IPS-NIHi11 (cell line): ENCODE results near the gene ADRA2A.

Source experiments
- DNase-seq: peaks from one replicate; pipeline ENCODE4 v3.0.0; 2012; ENCODE audit warnings: mixed read lengths, low spot score

The ADRA2A gene

DNA sequence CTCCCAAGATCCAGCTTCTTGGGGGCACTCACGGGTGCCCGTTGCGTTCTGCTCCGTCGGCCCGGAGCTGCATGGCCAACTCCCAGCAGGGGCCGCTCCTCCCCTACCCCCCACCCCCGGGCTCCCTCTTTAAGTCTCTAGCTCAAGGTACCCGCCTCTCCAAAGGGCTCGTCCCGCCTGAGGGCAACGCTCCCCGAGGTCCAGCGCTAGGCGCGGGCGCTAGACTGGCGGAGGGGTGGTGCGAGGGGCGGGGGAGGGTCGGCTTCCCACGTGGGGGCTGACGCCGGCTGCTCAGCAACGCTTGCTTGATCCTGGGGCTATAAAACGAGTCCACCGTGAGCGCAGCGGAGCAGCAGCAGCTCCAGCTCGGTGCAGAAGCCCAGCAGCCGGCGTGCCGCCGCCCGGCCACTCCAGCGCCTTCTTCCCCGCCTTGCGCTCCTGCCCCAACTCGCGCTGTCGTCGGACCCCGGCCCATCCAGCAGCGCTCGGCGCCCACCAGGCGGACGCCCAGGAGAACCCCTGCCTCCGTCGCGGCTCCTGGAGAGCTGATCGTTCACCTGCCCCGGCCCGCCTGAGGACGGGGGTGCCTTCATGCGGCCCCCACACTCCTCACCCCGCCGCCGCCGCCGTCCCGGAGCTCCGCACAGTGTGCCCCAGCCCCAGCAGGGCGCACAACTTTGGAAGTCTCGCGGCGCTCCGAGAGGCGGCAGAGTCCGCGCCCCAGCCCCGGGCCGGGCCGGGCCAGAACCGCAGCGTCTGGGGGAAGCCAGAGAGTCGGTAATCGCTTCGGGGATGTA, at the start of gene ADRA2A:
Gene ADRA2A (plus strand): TSS at position 348 of the 797 bp plus-strand sequence. CDS start 968 bp downstream, outside the sequence.
- peak; percentile 77 for DNase-seq

DNA sequence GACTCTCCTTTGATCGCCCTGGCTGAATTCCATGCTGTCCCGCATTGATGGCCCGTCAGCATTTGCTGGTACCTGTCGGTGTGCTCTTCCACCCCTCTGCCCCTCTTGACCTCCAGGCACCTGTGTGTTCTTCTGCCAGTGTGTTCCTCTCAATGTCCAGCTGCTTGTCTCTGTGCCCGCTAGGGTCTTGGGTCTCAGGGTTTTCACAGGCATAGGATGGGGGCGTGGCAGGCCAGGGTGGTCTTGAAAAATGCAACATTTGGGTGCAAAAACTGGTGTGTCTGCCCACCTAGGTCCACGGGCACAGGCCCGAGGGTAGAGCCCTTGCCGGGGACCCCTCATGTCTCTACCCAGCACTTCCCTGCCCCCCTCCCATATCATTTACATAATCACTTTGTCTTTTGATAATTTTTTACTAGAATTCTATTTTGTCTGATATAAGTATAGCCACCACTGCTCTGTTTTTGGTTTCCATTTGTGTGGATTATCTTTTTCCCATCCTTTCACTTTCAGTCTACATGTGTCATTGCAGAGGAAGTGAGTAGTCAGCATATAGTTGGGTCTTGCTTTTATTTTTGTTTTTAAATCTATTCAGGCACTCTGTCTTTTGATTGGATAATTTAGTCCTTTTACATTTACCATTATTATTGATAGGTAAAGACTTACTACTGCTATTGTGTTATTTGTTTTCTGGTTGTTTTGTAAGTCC, 46.6 kb upstream of the ADRA2A start:
- no peak for DNase-seq

DNA sequence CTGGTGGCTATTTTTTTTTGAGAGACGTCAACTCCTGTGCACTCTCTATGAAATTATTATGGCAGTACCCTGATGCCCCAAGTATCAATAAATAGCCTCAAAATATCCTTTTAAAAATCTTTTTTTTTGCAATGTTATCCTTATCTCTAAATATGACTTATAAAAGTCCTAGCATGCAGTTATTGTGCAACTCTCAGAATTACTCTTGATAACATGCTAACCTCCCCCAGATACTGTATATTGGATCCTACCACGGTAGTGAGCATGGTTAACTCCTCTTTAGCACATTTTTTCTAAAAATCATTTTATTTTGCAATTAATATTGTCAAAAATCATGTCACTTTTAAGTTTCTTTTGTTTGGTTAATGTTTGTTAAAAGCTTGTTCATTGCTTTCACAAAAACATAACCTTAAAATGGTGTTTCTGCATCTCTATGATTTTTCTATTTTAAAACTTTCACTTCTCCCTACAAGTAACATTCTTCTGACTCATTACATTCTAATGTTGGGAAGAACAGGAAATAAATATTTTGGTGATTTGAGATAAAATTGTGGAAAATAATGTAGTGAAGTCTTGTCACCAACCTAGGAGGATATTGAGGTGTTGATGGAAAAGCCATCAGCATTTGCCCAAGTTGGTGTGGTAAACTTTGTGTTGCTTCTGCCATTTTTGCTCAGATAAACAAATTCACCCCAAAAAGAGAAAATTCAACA, 42.1 kb upstream of the ADRA2A start:
- no peak for DNase-seq

DNA sequence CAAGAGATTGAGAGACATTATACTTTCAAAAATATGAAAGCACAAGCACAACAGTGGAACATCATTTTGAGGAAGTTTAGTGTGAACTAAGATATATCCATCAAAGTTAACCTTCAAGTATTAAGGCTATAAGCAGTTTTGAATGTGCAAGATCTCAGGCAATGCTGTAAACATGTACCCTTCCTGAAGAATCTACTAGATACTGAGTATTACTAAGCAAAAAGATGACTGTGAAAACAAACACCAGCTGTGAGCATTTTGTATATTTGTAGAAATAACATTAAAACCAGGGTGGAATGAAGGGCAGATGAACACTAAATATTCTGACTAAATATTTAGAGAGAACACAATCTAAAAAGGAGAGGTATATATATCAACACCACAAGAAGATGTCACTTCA, 41.3 kb upstream of the ADRA2A start:
- DNase-seq = no peak

DNA sequence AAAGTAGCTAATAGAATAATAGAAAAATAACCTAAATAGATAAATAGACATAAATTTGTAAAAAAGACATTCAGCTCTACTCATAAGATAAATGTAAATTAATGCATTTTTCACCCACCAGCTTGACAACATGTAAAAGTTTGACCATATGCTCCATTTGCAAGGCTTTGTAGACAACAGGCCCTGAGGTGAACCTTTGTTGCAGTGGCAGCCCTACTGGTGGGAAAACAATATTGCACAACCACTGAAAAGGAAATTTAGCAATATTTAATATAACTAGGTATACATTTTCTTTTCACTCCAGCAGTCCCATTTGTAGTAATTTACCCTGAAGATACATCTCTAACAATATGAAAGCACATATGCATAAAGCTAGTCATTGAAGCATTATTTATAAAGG, 39.0 kb upstream of the ADRA2A start:
- peak; percentile 7 for DNase-seq

DNA sequence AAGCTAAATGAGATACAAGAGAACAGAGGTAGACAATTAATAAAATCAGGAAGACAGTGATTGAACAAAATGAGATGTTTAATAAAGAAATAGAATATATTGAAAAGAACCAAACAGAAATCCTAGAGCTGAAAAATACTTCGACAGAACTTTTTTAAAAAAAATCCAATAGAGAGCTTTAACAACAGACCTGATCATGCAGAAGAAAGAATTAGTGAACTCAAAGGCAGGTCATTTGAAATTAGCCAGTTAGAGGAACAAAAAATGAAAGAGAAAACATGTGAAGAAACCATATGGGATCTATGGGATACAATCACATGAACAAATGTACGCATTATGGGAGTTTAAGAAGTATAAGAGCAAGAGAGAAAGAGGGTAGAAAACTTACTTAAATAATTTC, 37.3 kb upstream of the ADRA2A start:
- no peak for DNase-seq

DNA sequence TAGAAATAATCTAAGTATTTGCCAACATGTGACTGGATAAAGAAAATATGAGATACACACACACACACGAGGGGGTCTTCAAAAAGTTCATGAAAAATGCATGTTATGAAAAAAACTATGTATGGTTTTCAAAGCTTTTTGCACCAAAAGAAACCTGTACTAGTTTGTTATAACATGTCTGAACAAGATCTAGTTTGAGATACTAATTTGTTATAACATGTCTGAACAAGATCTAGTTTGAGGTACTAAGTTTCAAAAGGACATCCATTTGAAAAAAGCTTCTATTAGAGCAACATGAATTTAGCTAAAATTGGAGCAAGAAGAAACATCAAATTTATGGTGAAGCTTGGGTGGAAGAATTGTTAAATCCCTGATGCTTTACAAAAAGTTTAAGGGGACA, 19.8 kb upstream of the ADRA2A start:
- DNase-seq = no peak

DNA sequence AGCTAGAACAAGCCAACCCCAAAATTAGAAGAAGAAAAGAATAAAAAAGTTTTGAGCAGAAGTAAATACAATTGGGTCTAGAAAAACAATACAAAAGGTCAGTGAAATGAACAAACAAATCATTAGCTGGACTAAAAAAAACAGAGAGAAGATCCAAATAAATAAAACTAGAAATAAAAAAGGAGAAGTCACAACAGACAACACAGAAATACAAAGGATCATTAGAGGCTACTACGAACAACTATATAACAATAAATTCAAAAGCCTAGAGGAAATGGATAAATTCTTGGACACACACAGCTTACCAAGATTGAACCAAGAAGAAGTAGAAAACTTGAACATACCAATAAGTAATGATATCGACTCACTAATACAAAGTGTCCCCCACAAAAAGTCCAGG, 13.4 kb upstream of the ADRA2A start:
- DNase-seq = no peak

DNA sequence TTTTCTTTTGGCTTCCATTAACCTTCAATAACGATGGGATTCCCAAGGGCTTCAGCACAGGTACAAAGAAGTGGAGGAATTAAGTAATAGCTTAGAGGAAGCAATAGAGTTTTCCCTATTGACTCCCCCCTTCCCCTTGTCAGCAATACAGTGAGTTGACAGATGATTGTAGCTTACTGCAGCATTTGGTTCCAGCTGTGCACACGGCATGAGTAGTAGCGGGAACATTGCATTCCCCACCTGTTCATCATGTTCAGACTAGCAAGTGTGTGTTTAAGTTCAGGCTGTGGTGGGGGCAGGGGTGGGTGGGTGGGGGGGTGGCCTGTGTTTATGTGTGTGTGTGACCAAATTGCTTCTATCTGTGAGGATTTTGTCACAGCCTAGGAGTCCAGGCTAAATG, 4.6 kb upstream of the ADRA2A start:
- DNase-seq = no peak

DNA sequence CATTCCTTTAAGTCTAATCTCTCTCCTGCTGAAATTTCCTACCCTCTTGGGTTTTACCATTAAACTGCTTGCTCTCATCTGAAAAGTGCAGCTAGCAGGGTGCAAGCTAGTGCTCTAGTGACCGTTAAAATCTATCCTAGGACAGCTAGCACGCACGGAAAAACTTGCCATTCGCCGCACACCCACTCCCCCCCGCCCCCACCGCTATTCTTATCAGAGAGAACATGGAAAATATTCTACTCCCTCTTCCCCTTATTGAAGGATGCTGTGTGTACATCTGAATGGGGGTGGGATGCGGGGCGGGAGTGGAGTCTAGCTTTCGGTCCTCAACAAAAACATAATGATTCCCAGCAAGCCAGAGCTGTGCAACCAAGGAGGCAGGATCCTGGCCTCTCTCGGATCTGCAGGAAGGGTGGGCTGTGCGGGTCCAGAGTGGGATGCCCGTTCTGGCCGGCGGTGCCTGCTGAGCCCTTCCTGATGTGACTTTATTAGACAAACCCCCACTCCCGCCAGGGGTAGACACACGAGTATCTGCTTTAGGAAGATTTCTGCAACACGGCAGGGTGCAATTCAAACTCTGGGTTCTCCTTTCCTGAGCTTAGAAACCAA, 1.1 kb upstream of the ADRA2A start:
- DNase-seq = peak; percentile 45

DNA sequence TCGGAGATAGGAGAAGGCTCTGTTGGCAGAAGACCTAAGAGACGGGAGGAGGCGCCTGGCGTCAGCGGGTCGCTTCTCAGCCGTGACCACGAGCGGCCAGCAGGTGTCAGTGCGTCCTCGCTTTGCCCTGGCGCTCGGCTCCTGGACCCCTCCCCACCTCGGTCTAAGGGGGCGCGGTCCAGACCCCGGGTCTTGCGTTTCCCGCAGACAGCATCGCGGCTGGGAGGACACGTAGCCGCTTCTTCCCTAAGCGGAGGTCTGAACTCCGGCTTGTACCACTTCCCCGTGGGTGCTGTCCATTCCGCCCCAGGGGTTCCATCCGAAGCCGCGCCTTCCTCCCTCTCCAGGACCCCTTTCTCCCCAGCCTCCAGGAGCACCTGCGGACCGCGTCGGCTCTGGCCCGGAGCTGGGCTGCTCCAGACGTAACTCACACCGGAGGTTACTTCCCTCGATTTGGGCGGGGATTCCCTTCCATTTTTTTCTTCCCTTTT, 593 bp upstream of the ADRA2A start:
- DNase-seq = peak; percentile 93

DNA sequence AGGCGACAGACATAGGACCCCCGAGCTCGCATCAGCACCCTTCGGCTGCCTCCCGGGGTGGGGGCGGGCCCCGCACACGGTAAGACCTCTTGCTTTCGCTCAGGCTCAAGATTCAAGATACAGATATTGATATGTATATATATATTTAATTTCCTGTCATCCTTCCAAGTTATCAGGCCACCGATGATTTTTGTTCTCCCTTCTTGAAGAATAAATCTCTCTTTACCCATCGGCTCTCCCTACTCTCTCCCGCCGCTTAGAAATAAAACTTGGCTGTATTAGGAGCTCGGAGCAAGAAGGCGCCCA, 603 bp downstream of the ADRA2A start:
- no peak for DNase-seq

DNA sequence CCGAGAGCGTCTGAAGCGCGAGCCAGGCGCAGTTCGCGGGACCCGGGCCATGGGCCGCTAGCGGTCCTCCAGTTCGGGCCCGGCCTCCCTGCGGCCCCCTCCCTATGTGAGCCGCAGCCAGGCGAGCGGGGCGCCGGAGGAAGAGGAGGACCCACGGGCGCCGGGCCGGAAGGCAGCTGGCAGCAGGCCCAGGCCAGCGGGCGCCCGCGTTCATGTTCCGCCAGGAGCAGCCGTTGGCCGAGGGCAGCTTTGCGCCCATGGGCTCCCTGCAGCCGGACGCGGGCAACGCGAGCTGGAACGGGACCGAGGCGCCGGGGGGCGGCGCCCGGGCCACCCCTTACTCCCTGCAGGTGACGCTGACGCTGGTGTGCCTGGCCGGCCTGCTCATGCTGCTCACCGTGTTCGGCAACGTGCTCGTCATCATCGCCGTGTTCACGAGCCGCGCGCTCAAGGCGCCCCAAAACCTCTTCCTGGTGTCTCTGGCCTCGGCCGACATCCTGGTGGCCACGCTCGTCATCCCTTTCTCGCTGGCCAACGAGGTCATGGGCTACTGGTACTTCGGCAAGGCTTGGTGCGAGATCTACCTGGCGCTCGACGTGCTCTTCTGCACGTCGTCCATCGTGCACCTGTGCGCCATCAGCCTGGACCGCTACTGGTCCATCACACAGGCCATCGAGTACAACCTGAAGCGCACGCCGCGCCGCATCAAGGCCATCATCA, 1.1 kb downstream of the ADRA2A start:
- DNase-seq = peak; percentile 41

DNA sequence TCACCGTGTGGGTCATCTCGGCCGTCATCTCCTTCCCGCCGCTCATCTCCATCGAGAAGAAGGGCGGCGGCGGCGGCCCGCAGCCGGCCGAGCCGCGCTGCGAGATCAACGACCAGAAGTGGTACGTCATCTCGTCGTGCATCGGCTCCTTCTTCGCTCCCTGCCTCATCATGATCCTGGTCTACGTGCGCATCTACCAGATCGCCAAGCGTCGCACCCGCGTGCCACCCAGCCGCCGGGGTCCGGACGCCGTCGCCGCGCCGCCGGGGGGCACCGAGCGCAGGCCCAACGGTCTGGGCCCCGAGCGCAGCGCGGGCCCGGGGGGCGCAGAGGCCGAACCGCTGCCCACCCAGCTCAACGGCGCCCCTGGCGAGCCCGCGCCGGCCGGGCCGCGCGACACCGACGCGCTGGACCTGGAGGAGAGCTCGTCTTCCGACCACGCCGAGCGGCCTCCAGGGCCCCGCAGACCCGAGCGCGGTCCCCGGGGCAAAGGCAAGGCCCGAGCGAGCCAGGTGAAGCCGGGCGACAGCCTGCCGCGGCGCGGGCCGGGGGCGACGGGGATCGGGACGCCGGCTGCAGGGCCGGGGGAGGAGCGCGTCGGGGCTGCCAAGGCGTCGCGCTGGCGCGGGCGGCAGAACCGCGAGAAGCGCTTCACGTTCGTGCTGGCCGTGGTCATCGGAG, 1.8 kb downstream of the ADRA2A start:
- peak; percentile 62 for DNase-seq

DNA sequence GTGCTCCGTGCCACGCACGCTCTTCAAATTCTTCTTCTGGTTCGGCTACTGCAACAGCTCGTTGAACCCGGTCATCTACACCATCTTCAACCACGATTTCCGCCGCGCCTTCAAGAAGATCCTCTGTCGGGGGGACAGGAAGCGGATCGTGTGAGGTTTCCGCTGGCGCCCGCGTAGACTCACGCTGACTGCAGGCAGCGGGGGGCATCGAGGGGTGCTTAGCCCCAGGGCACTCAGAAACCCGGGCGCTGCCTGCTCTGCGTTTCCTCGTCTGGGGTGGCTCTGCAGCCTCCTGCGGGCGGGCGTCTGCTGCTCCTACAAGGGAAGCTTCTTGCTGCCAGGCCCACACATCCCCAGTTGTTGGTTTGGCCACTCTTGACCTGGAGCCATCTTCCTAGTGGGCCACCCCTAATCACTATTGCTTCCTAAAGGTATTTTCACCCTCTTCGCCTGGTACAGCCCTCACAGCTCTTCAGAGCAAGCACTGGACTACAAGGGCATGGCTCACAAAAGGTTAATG, 2.5 kb downstream of the ADRA2A start:
- DNase-seq = peak; percentile 7

DNA sequence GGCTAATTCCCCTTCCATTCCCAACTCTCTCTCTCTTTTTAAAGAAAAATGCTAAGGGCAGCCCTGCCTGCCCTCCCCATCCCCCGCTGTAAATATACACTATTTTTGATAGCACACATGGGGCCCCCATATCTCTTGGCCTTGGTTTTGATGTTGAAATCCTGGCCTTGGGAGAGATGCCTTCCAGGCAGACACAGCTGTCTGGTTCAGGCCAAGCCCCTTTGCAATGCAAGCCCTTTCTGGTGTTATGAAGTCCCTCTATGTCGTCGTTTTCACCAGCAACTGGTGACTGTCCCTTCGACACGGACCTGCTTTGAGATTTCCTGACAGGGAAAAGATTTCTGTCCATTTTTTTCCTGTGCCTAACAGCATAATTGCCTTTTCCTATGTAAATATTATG, 3.0 kb downstream of the ADRA2A start:
- peak; percentile 1 for DNase-seq

DNA sequence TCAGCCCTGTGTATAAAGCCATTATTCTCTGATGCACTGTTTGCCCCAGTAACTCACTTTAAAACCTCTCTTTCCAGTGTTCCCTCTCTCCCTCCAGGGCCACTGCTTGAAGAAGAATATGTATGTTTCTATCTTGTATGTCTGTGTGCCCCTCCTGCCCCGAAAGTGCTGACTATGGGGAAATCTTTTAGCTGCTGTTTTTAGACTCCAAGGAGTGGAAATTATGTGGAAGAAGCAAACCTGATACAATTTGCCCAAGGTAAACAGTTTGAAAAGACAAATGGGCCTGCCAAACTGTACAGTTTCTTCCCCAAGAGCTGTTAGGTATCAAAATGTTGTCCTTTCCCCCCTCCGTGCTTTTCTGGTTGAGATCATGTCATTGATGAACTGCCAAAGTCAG, 3.4 kb downstream of the ADRA2A start:
- DNase-seq = peak; percentile 0

DNA sequence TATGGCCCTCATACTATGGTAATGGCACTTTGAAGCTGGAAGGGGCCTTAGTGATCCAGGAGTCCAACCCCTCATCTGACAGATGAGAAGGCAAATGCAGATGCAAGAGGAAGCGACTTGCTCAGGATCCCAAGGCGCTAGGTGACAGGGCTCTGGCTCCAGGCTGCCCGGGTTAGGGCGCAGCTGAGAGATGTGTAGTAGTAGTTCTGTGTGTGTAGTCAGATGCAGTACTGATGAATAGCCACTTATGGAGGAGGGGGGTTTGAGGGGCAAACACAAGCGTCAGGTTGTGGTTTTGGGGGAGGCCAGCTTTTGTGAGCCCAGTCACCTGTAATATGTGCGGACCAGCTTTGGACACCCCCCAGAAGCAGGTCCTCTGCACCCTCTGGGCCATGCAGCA, 4.8 kb downstream of the ADRA2A start:
- DNase-seq = no peak

DNA sequence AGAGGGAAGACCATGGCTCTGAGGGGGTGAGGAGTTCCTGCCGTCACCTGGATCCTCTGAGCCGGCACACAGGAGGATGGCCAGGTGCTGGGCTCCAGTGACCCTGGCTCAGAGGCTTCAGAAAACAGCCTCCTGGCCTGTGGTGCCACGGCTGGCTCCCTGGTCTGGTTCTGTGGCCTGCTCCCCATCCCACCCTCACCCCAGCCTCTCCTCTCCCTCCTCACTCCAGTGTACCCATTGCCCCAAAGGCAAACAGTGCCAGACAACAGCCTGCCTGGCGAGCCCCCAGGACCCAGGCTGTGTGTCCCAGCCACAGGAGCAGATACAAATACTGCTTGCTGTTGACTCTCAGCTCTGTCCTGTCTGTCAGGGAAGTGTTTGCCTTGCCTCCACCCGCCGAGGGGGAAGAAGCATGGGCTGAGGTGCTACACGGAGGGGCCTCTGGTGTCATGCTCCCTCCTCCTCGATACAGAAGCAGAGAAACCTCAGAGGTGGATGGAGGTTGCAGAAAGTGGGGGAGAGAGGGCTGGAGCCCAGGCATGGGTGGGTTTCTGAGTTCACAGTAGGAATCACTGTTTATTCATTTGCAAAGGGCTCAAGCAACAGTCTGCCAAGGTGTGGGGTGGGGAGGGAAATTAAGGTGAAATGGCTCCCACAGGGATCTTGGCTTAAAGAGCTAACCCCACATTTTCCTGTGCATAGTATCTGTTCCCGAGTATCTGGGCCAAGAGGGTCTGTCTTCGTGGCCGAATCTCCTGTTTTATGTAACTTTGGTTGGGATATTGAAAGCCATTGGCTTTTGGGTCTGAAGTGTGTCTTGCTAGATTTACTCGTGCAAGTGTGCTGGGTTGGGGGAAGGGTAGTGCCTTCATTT, 5.5 kb downstream of the ADRA2A start:
- no peak for DNase-seq
